NCI-H446 (cell line): ENCODE data around the gene STX11.
"Not testable (repeated sequence)": the region's sequence is repeated elsewhere in the genome, so short reads cannot be mapped to it uniquely, and the experiment has no call there.

ENCODE experiments used
- DNase-seq, 2 experiments: peaks; one replicate each; lab custom pipeline; 2025; lab: John Stamatoyannopoulos, UW

STX11 gene

GRCh38 chr6:144176043-144176442 lies 25.7 kb downstream of the STX11 start:
- DNase-seq = no peak

GRCh38 chr6:144177726-144178125 lies 27.4 kb downstream of the STX11 start:
- DNase-seq = no peak

DNA sequence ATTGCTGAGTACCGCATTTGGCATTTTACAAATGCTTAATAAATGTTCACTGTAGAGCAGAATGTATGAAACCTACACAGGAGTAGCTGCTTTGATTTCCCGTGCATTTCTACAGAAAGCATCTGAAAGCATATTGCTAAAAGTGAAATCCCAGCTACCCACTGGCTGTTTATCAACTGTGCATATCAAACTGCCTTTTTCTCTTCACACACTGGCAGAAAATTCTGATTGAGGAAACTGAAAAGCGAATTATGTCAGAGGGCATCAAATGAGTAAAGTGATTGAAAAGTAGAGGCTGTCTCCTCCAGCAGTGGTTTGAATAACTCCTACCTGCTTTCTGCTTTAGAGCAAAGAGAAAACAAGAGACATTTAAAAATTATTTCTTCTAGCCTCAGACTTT lies 28.0 kb downstream of the STX11 start:
- no peak for DNase-seq

- DNase-seq = no peak
Measured at GRCh38 chr6:144179237-144179636, 28.9 kb downstream of the STX11 start.

DNA sequence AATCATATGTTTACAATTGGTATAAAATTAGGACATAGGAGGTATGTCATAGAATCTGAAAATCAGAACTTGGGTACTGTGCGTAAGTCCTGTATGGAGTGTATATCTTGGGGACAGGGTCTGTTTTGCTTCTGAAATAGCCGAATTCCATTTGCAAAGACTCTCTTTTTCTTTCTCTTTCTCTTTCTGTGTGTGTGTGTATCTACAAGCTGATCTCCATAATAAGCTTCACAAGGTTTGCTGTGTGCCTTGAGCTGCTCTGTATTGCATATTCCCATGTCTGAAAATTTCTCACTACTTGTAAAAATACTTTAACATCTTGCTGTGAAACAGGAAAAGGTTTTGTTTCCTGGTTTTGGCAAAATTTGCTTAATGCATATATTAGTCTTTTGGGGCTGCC lies 29.5 kb downstream of the STX11 start:
- no peak for DNase-seq

- not testable (repeated sequence) for DNase-seq
Measured at GRCh38 chr6:144180354-144180753, 30.0 kb downstream of the STX11 start.

- no peak for DNase-seq
Measured at GRCh38 chr6:144181639-144182038, 31.3 kb downstream of the STX11 start.

DNA sequence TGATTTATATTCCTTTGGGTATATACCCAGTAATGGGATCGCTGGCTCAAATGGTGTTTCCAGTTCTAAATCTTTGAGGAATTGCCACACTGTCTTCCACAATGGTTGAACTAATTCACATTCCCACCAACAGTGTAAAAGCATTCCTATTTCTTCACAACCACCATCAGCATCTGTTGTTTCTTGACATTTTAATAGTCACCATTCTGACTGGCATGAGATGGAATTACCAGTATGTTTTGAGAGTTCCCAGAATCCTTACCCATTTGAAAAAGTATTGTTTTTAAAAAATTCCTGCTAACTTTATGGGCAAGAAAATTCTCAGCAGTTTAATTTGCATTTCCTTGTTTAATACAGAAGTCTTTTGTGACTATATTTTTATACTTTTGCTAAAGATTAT lies 33.9 kb downstream of the STX11 start:
- DNase-seq = not testable (repeated sequence)

GRCh38 chr6:144185133-144185836 lies 35.0 kb downstream of the STX11 start:
- DNase-seq = no peak

DNA sequence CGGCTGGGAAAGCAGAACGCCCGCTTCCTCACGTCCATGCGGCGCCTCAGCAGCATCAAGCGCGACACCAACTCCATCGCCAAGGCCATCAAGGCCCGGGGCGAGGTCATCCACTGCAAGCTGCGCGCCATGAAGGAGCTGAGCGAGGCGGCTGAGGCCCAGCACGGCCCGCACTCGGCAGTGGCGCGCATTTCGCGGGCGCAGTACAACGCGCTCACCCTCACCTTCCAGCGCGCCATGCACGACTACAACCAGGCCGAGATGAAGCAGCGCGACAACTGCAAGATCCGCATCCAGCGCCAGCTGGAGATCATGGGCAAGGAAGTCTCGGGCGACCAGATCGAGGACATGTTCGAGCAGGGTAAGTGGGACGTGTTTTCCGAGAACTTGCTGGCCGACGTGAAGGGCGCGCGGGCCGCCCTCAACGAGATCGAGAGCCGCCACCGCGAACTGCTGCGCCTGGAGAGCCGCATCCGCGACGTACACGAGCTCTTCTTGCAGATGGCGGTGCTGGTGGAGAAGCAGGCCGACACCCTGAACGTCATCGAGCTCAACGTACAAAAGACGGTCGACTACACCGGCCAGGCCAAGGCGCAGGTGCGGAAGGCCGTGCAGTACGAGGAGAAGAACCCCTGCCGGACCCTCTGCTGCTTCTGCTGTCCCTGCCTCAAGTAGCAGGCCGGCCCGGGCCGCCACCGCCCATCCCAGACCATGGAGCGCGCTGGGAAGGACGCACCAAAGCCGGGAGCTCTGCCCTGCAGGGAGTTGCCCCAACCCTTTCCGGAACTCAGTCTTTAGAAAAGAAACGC lies 36.7 kb downstream of the STX11 start:
- no peak for DNase-seq

DNA sequence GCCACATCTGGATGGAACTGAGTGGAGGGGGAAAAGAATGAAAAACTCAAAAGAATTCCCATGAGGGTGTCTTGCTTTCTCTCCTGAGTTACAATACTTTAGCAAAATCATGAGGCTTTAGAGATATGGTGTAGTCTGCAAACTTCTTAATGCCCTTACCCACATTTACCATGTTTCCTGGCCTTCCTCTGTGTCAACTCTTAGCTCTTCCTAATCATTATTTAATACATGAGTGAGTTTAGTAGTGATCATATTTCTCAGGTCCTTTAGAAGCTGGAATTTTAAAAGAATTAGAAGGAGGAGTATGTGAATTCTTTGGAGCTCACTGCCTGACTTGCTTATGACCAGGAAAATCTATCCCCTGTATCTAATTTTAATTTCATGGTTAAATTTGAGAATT lies 39.0 kb downstream of the STX11 start:
- no peak for DNase-seq

GRCh38 chr6:144190080-144190479 lies 39.8 kb downstream of the STX11 start:
- no peak for DNase-seq

GRCh38 chr6:144190593-144190992 lies 40.3 kb downstream of the STX11 start:
- DNase-seq = no peak

DNA sequence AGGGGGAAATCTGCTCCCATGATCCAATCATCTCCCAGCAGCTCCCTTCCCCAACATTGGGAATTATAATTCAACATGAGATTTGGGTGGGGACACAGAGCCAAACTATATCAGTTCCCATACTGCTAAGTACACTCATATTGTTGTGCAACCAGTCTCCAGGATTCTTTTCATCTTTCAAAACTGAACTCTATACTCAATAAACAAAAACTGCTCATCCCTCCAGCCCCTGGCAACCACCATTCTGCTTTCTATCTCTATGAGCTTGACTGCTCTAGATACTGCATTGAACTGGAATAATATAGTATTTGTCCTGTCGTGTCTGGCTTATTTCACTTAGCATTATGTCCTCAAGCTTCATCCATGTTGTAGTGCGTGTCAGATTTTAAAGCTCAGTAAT lies 42.9 kb downstream of the STX11 start:
- no peak for DNase-seq

- DNase-seq = no peak
Measured at GRCh38 chr6:144194293-144194810, 44.0 kb downstream of the STX11 start.

DNA sequence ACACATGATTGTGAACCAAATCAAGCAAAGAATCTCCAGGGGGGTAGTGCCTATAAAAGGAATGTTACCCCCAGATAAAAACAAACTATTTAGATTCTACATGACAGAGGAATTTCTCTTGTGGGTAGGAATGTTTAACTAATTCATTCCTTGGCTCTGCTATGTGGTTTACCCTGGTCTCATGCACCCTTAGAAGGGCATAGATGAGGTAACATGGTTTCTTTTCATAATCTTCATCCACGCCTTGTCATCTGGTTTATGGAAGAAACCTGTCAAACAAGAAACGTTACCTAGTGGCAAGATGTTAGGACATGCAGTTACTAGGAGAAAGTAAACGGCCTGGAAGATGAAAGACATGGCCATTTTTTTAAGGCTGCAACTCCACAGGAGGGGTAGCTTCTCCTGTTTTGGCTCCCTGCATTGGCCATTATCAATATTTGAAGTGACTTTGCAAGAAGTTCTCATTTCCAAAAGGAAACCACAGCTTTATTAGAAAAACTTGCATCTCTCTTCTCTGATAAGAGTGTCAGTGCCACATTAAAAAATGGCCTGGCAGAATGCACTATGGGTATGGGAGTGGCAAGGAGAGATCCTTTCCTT lies 45.5 kb downstream of the STX11 start:
- no peak for DNase-seq

DNA sequence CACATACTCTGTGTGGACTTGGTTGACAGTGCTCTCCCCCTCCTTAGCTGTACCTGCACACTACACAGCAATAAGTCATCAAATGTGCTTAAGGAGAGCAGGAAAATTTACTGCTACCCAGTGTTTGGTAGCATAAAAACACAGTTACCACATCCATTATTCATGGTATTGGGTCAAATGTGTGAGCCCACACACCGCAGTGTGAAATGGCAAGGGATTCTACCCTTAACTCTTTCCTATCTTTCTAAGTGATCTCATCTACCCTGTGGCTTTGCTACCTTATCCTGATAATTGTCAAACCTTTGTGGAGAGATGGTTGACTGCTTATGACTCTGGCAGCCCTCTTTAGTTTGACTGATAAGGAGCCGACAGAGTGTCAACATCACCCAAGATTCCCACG lies 47.6 kb downstream of the STX11 start:
- DNase-seq = no peak

GRCh38 chr6:144202879-144203468 lies 52.7 kb downstream of the STX11 start:
- no peak for DNase-seq

DNA sequence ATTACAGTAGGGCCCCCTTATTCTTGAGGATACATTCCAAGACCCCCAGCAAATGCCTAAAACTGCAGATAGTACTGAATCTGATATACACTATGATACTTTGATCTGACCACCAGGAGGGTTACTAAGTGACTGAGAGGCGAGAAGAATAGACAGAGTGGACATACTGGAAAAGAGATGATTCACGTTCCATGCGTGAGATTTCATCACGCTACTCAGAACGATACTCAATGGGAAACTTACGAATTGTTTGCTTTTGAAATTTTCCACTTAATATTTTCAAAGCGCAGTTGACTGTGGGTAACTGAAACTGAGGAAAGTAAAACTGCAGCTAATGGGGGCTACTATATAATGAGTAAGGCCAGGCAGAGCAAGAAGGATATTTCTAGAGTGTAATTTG lies 60.8 kb downstream of the STX11 start:
- DNase-seq = no peak

- no peak for DNase-seq
Measured at GRCh38 chr6:144213315-144213714, 63.0 kb downstream of the STX11 start.

GRCh38 chr6:144214029-144214428 lies 63.7 kb downstream of the STX11 start:
- no peak for DNase-seq

- no peak for DNase-seq
Measured at GRCh38 chr6:144214622-144215401, 64.5 kb downstream of the STX11 start.
